GM21723 (cell line): ENCODE results near the gene MAP3K7CL.
"Not testable (repeated sequence)": the region's sequence is repeated elsewhere in the genome, so short reads cannot be mapped to it uniquely, and the experiment has no call there.

Experiments used
- ATAC-seq: cut with Tn5 transposase; IDR thresholded peaks from one replicate; pipeline ENCODE4 v1.9.1; 2021; ENCODE audit warnings: mild to moderate bottlenecking, moderate library complexity; ENCODE audit not compliant: unreplicated experiment

The MAP3K7CL gene

DNA sequence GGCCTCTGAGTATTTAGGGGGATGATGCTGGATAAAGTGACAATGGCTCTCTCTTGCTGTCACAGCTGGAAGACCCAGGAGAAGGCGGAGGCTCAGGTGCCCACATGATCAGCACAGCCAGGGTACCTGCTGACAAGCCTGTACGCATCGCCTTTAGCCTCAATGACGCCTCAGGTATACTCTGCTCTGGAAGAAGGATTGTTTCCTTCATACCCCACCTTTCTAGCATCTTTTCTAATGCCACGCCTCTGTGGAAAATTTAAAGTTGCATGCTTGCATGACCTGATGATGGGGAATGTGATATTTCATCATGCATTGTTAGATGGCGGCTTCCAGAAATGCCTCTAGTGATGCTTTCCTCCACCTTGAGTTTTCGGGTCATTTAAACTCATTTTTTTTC lies 2.8 kb downstream of the MAP3K7CL start:
- no peak for ATAC-seq

DNA sequence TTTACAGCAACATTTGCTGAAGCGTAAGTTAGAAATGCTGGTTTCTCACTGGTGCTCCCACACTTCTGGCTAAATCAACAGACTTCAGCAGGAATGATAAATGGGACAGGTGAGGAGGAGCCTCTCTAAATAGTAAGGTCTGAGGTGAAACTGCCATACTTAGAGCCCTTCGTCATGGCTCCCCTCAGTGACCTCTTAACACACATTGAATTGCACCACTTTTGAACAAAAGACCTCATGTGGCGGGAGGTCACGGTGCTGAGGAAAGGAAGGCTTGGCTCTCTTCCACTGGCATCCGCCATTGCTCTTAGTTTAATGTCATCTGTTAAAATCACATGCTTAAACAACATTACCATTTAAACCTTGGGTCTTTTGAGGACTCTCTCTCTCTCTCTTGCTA lies 3.4 kb downstream of the MAP3K7CL start:
- no peak for ATAC-seq

GRCh38 chr21:29135481-29135880 lies 5.0 kb downstream of the MAP3K7CL start:
- no peak for ATAC-seq

DNA sequence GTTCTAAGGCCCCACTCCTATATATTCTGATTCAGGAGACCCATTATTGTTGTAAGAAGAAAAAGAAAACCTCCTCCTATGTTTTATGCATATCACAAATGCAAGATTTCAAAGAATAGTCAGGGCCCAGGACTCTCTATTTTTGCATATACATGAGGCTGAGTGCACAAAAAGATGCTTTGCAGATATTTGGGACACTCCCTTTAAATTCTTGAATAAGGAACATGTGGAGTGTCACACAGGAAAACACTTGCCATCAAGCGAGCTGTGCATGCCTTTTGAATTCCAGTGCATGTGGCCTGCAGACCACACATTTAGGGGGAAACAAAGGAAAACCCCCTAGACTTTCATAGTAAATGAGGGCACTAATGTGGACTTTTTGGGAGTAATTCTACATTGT lies 5.6 kb downstream of the MAP3K7CL start:
- no peak for ATAC-seq

DNA sequence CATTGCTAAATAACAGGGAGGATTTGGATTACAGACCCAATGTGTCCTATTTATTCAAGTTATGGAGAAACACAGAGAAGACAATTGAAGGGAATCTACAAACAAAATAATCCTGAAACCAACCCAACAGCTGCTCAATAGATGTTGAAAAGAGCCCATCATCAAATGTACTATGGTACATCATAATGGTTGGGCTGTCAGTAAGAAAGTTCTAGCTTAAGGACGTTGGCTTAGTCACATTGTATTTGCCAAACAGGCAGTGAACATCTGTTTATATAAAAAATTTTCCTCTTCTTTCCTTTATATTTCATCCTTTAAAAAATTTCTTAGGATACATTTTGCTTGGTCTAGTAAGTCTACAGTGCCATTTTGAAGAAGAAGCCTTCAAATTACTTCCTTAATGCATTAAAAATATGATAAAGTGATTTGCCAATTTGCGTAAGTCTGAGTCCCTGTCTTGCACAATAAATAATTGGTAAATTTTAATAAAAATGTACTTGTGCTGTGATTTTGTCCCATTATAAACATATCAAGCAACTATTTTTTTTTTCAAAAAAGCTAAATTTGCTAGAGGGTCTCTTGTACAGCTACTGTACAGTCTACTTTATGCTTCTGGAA lies 14.4 kb downstream of the MAP3K7CL start:
- no peak for ATAC-seq

GRCh38 chr21:29145354-29145782 lies 14.9 kb downstream of the MAP3K7CL start:
- no peak for ATAC-seq

GRCh38 chr21:29145852-29146453 lies 15.5 kb downstream of the MAP3K7CL start:
- ATAC-seq = no peak

GRCh38 chr21:29146726-29147125 lies 16.3 kb downstream of the MAP3K7CL start:
- no peak for ATAC-seq

GRCh38 chr21:29148530-29148929 lies 18.1 kb downstream of the MAP3K7CL start:
- no peak for ATAC-seq

DNA sequence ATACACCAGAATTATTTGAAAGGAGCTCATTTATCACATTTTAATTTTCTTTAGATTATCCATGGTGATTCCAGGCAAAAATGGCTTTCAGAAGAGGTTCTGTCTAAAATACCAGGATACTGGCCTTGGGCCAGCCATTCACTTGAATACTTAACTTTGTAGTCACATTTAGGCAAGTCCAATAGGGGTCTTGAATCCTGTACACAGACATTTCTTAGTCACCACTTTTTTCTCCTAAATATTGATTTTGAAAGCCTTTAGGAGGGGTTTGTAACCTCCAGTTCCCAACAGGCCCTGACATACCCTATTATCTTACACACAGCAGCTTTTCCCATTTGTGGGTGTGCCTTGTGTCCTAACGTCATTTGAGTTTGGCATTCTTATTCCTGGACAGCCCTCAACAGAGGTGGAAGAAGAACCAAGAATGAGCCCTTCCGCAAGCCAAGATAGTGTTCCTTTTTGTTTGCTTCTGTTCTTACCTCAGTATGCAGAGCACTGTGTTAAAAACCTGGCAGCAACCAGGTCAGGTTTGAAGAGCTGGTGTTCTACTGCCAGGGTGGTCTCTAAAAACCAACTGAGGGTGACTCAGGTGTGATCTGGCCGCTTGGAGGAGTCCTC lies 19.5 kb downstream of the MAP3K7CL start:
- ATAC-seq = no peak

- ATAC-seq = no peak
Observed at GRCh38 chr21:29151931-29152330, 21.5 kb downstream of the MAP3K7CL start.

GRCh38 chr21:29152916-29153315 lies 22.5 kb downstream of the MAP3K7CL start:
- no peak for ATAC-seq

DNA sequence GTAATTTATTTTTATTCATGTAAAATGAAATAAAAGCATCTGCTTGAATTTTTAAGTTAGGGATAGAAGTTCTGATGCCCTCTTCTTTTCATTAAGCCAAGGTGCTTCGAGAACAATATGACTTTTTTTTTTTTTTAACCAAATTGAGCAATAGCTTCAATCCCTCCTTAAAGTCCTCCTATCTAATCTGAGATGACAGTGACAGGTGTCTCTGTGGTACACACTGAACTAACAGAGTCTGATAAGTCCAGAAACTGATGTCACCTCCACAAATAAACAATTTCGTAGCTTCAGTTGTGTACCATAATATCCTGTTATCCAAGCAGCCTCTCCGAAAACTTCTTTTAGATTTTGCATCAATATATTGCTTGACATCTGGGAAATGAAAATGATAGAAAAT lies 23.8 kb downstream of the MAP3K7CL start:
- ATAC-seq = no peak

GRCh38 chr21:29155118-29155932 lies 24.9 kb downstream of the MAP3K7CL start:
- no peak for ATAC-seq

DNA sequence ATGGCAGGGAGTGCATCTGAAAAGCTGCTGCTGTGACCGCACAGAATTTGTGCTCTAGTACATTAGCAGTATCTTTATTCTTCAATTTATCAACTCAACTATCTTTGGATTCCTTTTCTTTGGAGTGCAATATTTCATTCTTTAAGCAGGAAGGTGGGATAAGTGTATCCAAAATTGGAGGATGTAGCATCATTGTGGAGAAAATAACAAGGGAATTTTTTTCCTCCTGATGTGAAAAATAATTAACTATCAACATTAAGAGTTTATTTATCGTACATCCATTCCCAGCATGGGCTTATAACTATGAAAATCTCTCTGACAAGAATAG lies 25.5 kb downstream of the MAP3K7CL start:
- no peak for ATAC-seq

- no peak for ATAC-seq
Observed at GRCh38 chr21:29157080-29157479, 26.6 kb downstream of the MAP3K7CL start.

GRCh38 chr21:29159842-29160241 lies 29.4 kb downstream of the MAP3K7CL start:
- no peak for ATAC-seq

- not testable (repeated sequence) for ATAC-seq
Observed at GRCh38 chr21:29162825-29163224, 32.4 kb downstream of the MAP3K7CL start.

- no peak for ATAC-seq
Observed at GRCh38 chr21:29163341-29164115, 33.1 kb downstream of the MAP3K7CL start.

DNA sequence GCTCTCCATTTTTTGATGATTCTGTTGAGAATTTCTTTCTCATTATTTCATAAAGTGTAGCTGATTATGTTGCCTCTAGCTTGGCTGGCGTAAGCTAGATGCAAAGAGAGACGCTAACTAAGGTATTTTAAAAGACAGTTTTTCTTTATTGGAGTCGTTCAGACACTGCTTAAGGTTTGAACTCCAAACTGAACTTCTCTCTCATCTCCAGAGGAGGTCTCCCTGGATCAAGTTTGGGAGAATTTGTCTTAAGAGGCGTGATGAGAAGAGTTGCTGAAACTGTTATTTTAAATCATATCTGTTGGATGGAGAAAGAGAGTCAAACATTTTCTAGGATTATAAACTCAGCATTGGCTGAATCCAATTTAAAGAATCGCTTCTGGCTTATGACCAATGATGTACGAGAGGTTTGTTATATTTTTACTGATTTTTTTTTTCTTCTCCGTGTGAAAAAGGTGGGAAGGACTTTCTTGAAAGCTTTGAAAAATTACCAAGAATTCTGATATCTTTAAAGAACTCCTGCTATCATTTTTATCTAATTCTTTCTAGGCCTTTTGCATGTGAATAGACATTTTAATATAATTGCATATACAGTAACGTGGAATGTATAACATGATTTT lies 34.0 kb downstream of the MAP3K7CL start:
- ATAC-seq = peak; percentile 59

DNA sequence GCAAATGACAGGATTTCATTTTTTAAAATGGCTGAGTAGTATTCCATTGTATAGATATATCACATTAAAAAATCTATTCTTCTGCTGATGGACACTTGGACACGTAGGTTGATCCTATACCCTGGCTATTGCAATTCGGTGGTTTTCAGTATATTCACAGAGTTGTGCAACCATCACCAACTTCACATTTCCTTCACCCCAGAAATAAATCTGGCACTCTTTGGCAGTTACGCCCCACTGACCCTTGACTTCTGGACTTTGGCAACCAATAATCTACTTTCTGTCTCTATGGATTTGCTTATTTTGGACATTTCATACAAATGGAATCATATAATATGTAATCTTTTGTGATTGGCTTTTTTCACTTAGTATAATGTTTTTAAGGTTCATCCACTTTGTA lies 35.9 kb downstream of the MAP3K7CL start:
- no peak for ATAC-seq
